NCI-H2029 treated with DMSO at 0.1 percent for 48 hours (cell line): ENCODE measurements around the gene ITPK1.

Experiments used
- DNase-seq: peaks from one replicate; lab custom pipeline; 2025; lab: John Stamatoyannopoulos, UW

The ITPK1 gene

GRCh38 chr14:92922883-92923743, 192.6 kb downstream of the ITPK1 start, which contains the start of gene CHGA:
Gene CHGA, plus strand, starts transcription at chr14:92923150. Its CDS starts 210 bp downstream, at chr14:92923360.
- DNase-seq = no peak

GRCh38 chr14:92922155-92922735, 193.5 kb downstream of the ITPK1 start:
- DNase-seq = no peak

GRCh38 chr14:92920001-92920400, 195.7 kb downstream of the ITPK1 start:
- no peak for DNase-seq

- DNase-seq = no peak
These were observed 197.8 kb downstream of the ITPK1 start for GRCh38 chr14:92917956-92918355.

- DNase-seq = no peak
These were observed 198.4 kb downstream of the ITPK1 start for GRCh38 chr14:92917041-92917940.

- no peak for DNase-seq
These were observed 199.5 kb downstream of the ITPK1 start for GRCh38 chr14:92916201-92916600.

- no peak for DNase-seq
These were observed 201.6 kb downstream of the ITPK1 start for GRCh38 chr14:92914087-92914656.

- DNase-seq = no peak
These were observed 208.3 kb downstream of the ITPK1 start for GRCh38 chr14:92907316-92907911.

- DNase-seq = no peak
These were observed 208.9 kb downstream of the ITPK1 start for GRCh38 chr14:92906823-92907222.

- DNase-seq = no peak
These were observed 209.3 kb downstream of the ITPK1 start for GRCh38 chr14:92906420-92906819.

- DNase-seq = no peak
These were observed 210.1 kb downstream of the ITPK1 start for GRCh38 chr14:92905667-92906066.

- no peak for DNase-seq
These were observed 212.4 kb downstream of the ITPK1 start for GRCh38 chr14:92903359-92903758.

- DNase-seq = no peak
These were observed 213.0 kb downstream of the ITPK1 start for GRCh38 chr14:92902726-92903125.

- DNase-seq = no peak
These were observed 213.5 kb downstream of the ITPK1 start for GRCh38 chr14:92902191-92902590.

GRCh38 chr14:92900660-92901059, 215.1 kb downstream of the ITPK1 start:
- no peak for DNase-seq

- DNase-seq = no peak
These were observed 217.1 kb downstream of the ITPK1 start for GRCh38 chr14:92898566-92899131.

GRCh38 chr14:92897922-92898565, 217.7 kb downstream of the ITPK1 start:
- DNase-seq = no peak

GRCh38 chr14:92895352-92895878, 220.3 kb downstream of the ITPK1 start:
- no peak for DNase-seq

GRCh38 chr14:92892589-92892988, 223.1 kb downstream of the ITPK1 start:
- no peak for DNase-seq

- DNase-seq = no peak
These were observed 224.7 kb downstream of the ITPK1 start for GRCh38 chr14:92890830-92891588.
